ENCODE results near the gene PRSS53. TPM values are rescaled to one million over a fixed set of nuclear protein-coding genes. Genes with fewer than 3 reads are reported as not detected.

The PRSS53 gene
- total RNA-seq, 2 donors from 2014 or later, result 1.7 to 2.8 TPM

GRCh38 chr16:31078597-31079341 lies 10.0 kb downstream of the PRSS53 start:
- peak overlapping the region; percentile 10 for H3K27ac Mint-ChIP-seq
- H3K36me3 Mint-ChIP-seq (ENCODE audit: low read depth), result peaks cover 46% of the 10 kb centered on the region
- H3K27me3 Mint-ChIP-seq (ENCODE audit: insufficient read depth), result no peaks in the 10 kb centered on the region
- WGBS, 2 experiments (ENCODE audit: insufficient coverage in 1 of 2, insufficient read length in 1 of 2), result 94 to 96% methylated on average over 8 to 15 of the region's 15 CpGs
- H3K36me3 ChIP-seq (ENCODE audit: control insufficient read depth, insufficient read depth, low read length), result peaks cover 39% of the 10 kb centered on the region
- no peaks in the 10 kb centered on the region for H3K4me1 ChIP-seq (ENCODE audit: control insufficient read depth, insufficient read depth, low read length)
- TF ChIP-seq, protein P1, sequence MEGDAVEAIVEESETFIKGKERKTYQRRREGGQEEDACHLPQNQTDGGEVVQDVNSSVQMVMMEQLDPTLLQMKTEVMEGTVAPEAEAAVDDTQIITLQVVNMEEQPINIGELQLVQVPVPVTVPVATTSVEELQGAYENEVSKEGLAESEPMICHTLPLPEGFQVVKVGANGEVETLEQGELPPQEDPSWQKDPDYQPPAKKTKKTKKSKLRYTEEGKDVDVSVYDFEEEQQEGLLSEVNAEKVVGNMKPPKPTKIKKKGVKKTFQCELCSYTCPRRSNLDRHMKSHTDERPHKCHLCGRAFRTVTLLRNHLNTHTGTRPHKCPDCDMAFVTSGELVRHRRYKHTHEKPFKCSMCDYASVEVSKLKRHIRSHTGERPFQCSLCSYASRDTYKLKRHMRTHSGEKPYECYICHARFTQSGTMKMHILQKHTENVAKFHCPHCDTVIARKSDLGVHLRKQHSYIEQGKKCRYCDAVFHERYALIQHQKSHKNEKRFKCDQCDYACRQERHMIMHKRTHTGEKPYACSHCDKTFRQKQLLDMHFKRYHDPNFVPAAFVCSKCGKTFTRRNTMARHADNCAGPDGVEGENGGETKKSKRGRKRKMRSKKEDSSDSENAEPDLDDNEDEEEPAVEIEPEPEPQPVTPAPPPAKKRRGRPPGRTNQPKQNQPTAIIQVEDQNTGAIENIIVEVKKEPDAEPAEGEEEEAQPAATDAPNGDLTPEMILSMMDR (conservative IDR thresholded peaks at IDR 0.05), result no peak
- no peak overlapping the region for H3K27ac ChIP-seq (ENCODE audit: low read depth, low read length)
- H3K4me3 Mint-ChIP-seq, result no peak overlapping the region
- H3K9ac ChIP-seq (ENCODE audit: extremely low read depth, low read length, poor library complexity, severe bottlenecking), result no peak overlapping the region
- H3K9me3 Mint-ChIP-seq, result no peaks in the 10 kb centered on the region
- no peak for DNase-seq
- peaks cover 6% of the 10 kb centered on the region for H3K4me1 Mint-ChIP-seq
- H3K4me3 ChIP-seq (ENCODE audit: low read length), result no peak overlapping the region
- H3K9me3 ChIP-seq (ENCODE audit: control insufficient read depth, low read length), result no peaks in the 10 kb centered on the region
- no peaks in the 10 kb centered on the region for H3K27me3 ChIP-seq (ENCODE audit: control insufficient read depth, insufficient read depth, low read length, poor library complexity, severe bottlenecking)

DNA sequence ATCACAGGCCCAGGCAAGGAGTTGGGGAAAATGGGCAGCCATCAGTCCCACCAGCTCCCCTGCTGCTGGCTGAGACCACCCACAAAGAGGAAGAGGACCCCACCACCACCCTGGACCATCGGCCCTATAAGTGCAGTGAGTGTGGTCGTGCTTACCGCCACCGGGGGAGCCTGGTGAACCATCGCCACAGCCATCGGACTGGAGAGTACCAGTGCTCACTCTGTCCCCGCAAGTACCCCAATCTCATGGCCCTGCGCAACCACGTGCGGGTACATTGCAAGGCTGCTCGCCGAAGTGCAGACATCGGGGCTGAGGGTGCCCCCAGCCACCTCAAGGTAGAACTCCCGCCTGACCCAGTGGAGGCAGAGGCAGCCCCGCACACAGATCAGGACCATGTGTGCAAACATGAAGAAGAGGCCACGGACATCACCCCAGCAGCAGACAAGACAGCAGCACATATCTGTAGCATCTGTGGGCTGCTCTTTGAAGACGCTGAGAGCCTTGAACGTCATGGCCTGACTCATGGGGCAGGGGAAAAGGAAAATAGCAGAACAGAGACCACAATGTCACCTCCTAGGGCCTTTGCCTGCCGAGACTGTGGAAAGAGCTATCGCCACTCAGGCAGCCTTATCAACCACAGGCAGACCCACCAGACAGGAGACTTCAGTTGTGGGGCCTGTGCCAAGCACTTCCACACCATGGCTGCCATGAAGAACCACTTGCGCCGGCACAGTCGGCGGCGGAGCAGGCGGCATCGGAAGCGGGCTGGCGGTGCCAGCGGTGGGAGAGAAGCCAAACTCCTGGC lies 10.9 kb downstream of the PRSS53 start:
- Mint-ChIP-seq H3K9me3 (no peaks in the 10 kb centered on the region), H3K4me1 (peaks cover 6% of the 10 kb centered on the region), H3K27ac (no peak overlapping the region), H3K36me3 (ENCODE audit: low read depth) (peaks cover 44% of the 10 kb centered on the region), H3K27me3 (ENCODE audit: insufficient read depth) (no peaks in the 10 kb centered on the region), H3K4me3 (no peak overlapping the region)
- 93 to 96% methylated on average over 28 to 30 of the region's 30 CpGs for WGBS, 2 experiments (ENCODE audit: insufficient coverage in 1 of 2, insufficient read length in 1 of 2)
- no peak overlapping the region for H3K9ac ChIP-seq (ENCODE audit: extremely low read depth, low read length, poor library complexity, severe bottlenecking)
- no peak overlapping the region for H3K4me3 ChIP-seq (ENCODE audit: low read length)
- H3K36me3 ChIP-seq (ENCODE audit: control insufficient read depth, insufficient read depth, low read length), result peaks cover 39% of the 10 kb centered on the region
- H3K27ac ChIP-seq (ENCODE audit: low read depth, low read length), result no peak overlapping the region
- no peaks in the 10 kb centered on the region for H3K9me3 ChIP-seq (ENCODE audit: control insufficient read depth, low read length)
- H3K27me3 ChIP-seq (ENCODE audit: control insufficient read depth, insufficient read depth, low read length, poor library complexity, severe bottlenecking), result no peaks in the 10 kb centered on the region
- TF ChIP-seq, protein P1 (conservative IDR thresholded peaks at IDR 0.05), result peak; percentile 44
- H3K4me1 ChIP-seq (ENCODE audit: control insufficient read depth, insufficient read depth, low read length), result no peaks in the 10 kb centered on the region
- no peak for DNase-seq

DNA sequence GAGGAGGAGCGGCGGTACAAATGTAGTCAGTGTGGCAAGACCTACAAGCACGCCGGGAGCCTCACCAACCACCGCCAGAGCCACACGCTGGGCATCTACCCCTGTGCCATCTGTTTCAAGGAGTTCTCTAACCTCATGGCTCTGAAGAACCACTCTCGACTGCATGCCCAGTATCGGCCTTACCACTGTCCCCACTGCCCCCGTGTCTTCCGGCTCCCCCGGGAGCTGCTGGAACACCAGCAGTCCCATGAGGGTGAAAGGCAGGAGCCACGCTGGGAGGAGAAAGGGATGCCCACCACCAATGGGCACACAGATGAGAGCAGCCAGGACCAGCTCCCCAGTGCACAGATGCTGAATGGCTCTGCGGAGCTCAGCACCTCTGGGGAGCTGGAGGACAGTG lies 11.7 kb downstream of the PRSS53 start:
- TF ChIP-seq, protein P1 (conservative IDR thresholded peaks at IDR 0.05), result no peak
- no peak overlapping the region for H3K27ac ChIP-seq (ENCODE audit: low read depth, low read length)
- Mint-ChIP-seq H3K27me3 (ENCODE audit: insufficient read depth) (no peaks in the 10 kb centered on the region), H3K4me1 (peaks cover 13% of the 10 kb centered on the region), H3K27ac (no peak overlapping the region), H3K4me3 (no peak overlapping the region), H3K36me3 (ENCODE audit: low read depth) (peaks cover 41% of the 10 kb centered on the region), H3K9me3 (no peaks in the 10 kb centered on the region)
- H3K27me3 ChIP-seq (ENCODE audit: control insufficient read depth, insufficient read depth, low read length, poor library complexity, severe bottlenecking), result no peaks in the 10 kb centered on the region
- peaks cover 39% of the 10 kb centered on the region for H3K36me3 ChIP-seq (ENCODE audit: control insufficient read depth, insufficient read depth, low read length)
- no peak for DNase-seq
- H3K9ac ChIP-seq (ENCODE audit: extremely low read depth, low read length, poor library complexity, severe bottlenecking), result no peak overlapping the region
- no peaks in the 10 kb centered on the region for H3K9me3 ChIP-seq (ENCODE audit: control insufficient read depth, low read length)
- no peak overlapping the region for H3K4me3 ChIP-seq (ENCODE audit: low read length)
- 96% methylated on average over 8 to 13 of the region's 13 CpGs for WGBS, 2 experiments (ENCODE audit: insufficient coverage in 1 of 2, insufficient read length in 1 of 2)
- no peaks in the 10 kb centered on the region for H3K4me1 ChIP-seq (ENCODE audit: control insufficient read depth, insufficient read depth, low read length)

All from endodermal cell (in vitro differentiated cells).